Neural cell (in vitro differentiated cells): ENCODE results near the gene ATP8B4.

ENCODE experiments used
- CTCF ChIP-seq: fragments of 450-650 bp; IDR thresholded peaks from 2 replicates; pipeline ENCODE4 v1.5.1; 2014; ENCODE audit warnings: antibody characterized with exemption, mild to moderate bottlenecking, moderate library complexity; ENCODE audit not compliant: poor library complexity, severe bottlenecking
- EZH2 ChIP-seq: fragments of 200-600, 300-800 bp; shearing (Covaris generic), sonication (generic); IDR thresholded peaks from 2 replicates; pipeline ENCODE4 v1.6.1; 2014; ENCODE audit warnings: antibody characterized with exemption, low read length, borderline replicate concordance, mild to moderate bottlenecking; ENCODE audit not compliant: insufficient read depth, poor library complexity, severe bottlenecking

- TF ChIP-seq CTCF (no peak), EZH2 (no peak)
These were observed 141.7 kb downstream of the ATP8B4 start for GRCh38 chr15:49977306-49977705.
